Mucosa of descending colon (tissue), 3 donors: ENCODE measurements around the gene SMIM1. TPM values are rescaled to one million over a fixed set of nuclear protein-coding genes. Genes with fewer than 3 reads are reported as not detected.

Experiments used
- ATAC-seq: fragments of 200-7000 bp; cut with Tn5 transposase; one replicate; pipeline ENCODE4 v1.9.1; 2020; ENCODE audit warnings: mild to moderate bottlenecking, moderate library complexity
- DNase-seq, 3 donors: peaks; one replicate each; pipeline ENCODE4 v3.0.0-alpha.2; 2020
- H3K36me3 ChIP-seq: fragments of 200-600 bp; one replicate; pipeline ENCODE4 v1.8.0; 2021; ENCODE audit warnings: low read depth, mild to moderate bottlenecking
- H3K4me1 ChIP-seq: fragments of 200-600 bp; one replicate; pipeline ENCODE4 v1.8.0; 2021; ENCODE audit warnings: low read depth, mild to moderate bottlenecking
- H3K4me3 ChIP-seq: fragments of 200-600 bp; one replicate; pipeline ENCODE4 v1.8.0; 2021; ENCODE audit warnings: mild to moderate bottlenecking
- H3K9me3 ChIP-seq: fragments of 200-600 bp; one replicate; pipeline ENCODE4 v1.8.0; 2021; ENCODE audit warnings: mild to moderate bottlenecking
- intact Hi-C, 2 donors: fragments of 100-400 bp; cut with DNase I in 1 of 2; cut with micrococcal nuclease in 1 of 2; formaldehyde crosslinking; loops; one replicate each; pipeline versions ENCODE4 v1.11.0 to v1.11.1; 2022; cut with DNase I, micrococcal nuclease
- total RNA-seq, 3 donors: library from RNA; stranded (reverse); fragmentation: NEBNext Ultra II Directional in 2 of 3; extraction: Animal tissue kit (Norgen Biotek cat#: 25700) in 2 of 3; gene quantifications; one replicate each; pipeline versions ENCODE4 v1.2.1 to v1.2.4, GENCODE V29; 2021 to 2023
- TF ChIP-seq, protein P1 (sequence below): fragments of 200-600 bp; IDR thresholded peaks from one replicate; pipeline ENCODE4 v1.8.0; 2022; ENCODE audit warnings: antibody characterized with exemption, mild to moderate bottlenecking
- donor health status: DM: no; HTN: no; CAD: no; lungs with moderate emphysema.
- donor health status: DM: no; HTN: no; CAD: no.
- donor health status: DM: no; HTN: yes; CAD: no.

The SMIM1 gene
- total RNA-seq, 3 donors from 2014 or later: 1.6 to 16.1 (median 2.6) TPM

DNA sequence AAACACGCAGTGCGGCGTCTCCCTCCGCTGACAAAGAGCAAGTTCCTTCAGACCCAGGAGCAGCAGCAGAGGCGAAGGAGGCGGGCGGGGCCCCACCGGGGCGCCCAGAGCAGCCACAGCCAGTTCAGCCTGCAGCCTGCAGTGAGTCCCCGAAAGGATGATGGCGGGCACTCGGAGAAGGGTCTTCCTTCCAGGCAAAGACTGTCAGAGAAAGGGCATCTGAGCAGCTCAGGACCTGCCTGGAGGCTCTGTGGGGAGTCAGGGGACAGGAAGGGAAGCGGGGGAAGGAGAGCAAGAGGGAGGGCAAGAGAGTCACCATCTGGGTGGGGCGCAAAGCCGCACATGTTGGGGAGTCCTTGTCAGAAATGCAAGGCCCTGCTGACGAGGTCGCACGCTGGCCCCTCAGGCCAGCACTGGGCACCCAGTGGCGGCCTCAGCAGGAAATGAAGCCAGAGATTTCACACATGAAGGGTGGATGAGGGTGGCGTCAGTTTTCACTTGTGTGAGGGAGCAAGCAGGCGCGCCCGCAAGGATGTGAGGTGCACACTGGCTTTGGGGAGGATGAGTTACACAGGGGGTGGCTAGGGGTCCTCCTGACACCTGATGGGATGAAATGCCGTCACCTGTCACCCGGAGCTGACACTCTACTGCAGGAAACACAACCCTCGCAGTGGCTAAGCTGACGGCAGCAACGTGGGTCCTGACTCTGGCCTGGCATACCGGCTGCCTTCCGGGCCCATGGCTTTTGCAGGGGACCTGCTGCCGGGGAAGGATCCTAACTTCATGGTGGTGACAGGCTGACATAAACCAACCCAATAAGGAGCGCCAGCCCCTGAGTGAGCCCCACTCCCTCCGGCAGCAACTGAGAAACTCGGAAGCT is 17.1 kb downstream of the SMIM1 start:
- ATAC-seq: no peak
- intact Hi-C loops: no loop called here
- DNase-seq: peak in 1 of 3 donors; percentile 31
- peaks cover 13% of the 10 kb centered on the region for H3K4me1 ChIP-seq
- no peaks in the 10 kb centered on the region for H3K9me3 ChIP-seq
- H3K36me3 ChIP-seq: no peaks in the 10 kb centered on the region
- TF ChIP-seq, protein P1, sequence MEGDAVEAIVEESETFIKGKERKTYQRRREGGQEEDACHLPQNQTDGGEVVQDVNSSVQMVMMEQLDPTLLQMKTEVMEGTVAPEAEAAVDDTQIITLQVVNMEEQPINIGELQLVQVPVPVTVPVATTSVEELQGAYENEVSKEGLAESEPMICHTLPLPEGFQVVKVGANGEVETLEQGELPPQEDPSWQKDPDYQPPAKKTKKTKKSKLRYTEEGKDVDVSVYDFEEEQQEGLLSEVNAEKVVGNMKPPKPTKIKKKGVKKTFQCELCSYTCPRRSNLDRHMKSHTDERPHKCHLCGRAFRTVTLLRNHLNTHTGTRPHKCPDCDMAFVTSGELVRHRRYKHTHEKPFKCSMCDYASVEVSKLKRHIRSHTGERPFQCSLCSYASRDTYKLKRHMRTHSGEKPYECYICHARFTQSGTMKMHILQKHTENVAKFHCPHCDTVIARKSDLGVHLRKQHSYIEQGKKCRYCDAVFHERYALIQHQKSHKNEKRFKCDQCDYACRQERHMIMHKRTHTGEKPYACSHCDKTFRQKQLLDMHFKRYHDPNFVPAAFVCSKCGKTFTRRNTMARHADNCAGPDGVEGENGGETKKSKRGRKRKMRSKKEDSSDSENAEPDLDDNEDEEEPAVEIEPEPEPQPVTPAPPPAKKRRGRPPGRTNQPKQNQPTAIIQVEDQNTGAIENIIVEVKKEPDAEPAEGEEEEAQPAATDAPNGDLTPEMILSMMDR: no peak
- no peak overlapping the region for H3K4me3 ChIP-seq

DNA sequence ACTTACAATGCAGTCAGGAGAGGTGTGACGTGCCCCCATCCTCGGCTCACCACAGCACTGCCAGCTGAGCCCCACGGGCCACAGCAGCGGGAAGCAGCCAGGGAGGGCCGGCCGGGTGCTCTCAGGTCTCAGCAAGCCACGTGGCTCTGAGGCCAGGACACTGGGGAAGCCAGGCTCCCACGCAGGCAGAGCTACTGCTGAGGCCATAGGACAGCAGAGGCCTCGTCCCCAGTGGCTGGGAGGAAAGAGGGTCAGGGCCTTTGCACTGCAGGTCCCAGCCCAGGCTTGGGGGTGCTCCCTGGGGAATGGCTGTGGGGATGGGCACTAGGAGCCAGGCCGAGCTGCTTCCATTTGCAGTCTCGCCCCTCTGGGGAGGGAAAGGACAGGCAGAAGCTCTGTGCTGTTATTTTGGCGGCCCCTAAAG is 18.0 kb downstream of the SMIM1 start:
- H3K36me3 ChIP-seq: no peaks in the 10 kb centered on the region

DNA sequence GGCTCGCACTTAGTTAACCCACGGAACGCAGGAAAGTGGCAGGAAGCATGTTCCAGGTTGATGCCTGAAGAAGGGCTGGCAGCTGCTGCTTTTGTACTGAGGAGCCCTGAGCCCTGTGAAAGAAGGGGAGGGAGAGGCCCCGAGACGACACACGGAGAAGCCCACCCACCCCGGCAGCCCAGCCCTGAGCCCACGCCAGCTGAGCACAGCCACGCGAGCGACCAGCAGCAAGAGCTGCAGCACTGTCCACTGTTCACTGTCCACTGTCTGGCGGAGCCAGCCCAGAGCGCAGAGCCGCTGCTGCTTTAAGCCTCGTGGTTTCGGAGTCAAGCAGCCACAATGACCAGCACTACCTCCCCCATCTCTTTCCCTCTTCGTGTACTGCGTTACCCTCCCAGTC is 18.4 kb downstream of the SMIM1 start:
- H3K9me3 ChIP-seq: no peaks in the 10 kb centered on the region
- H3K4me1 ChIP-seq: peaks cover 23% of the 10 kb centered on the region
- no peak overlapping the region for H3K4me3 ChIP-seq
- no peaks in the 10 kb centered on the region for H3K36me3 ChIP-seq
- TF ChIP-seq, protein P1: no peak
- DNase-seq: peak in 1 of 3 donors; percentile 25
- ATAC-seq: no peak
- intact Hi-C loops: no loop called here

More for the DNA sequence above, 18.0 kb downstream of the SMIM1 start:
- H3K4me1 ChIP-seq: peaks cover 21% of the 10 kb centered on the region
- ATAC-seq: no peak
- no peaks in the 10 kb centered on the region for H3K9me3 ChIP-seq
- no peak overlapping the region for H3K4me3 ChIP-seq
- intact Hi-C loops: no loop called here
- TF ChIP-seq, protein P1: no peak
- DNase-seq: peak in 1 of 3 donors; percentile 29

DNA sequence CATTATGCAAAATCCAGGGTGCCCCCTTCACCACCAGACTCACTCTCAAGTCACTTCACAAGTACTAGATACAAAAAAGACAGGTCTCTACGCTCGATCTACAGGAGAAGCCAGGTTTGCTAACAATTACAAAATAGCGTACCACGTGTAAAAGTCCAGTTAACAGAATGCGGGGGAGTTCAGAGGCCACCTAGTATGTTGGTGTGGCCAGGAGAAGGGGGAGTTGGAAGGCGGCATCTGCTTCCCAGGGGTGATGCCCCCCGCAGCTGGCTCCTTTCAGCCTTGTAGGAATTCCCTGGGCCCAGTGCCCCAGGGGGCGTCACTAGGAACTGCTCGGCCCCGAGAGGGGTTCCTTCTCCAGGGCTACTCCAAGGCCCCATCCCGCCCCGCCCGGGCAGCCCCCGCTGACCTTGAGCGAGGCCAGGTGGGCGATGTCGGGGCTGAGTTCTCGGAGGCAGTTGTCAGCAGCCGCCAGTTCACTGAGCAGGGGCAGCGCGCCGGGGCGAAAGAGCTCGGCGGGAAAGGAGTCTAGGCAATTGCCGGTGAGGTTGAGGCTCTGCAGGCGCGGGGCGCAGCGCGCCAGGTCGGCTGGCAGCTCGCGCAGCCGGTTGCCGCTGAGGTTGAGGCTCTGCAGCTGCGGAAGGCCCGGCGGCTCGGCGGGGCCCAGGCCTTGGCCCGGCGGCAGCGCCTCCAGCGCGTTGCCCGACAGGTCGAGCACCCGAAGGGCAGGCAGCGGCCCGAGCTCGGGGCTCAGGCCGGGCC is 23.1 kb downstream of the SMIM1 start:
- Histone ChIP-seq H3K4me1 (peaks cover 26% of the 10 kb centered on the region), H3K9me3 (no peaks in the 10 kb centered on the region), H3K36me3 (no peaks in the 10 kb centered on the region), H3K4me3 (peak overlapping the region; percentile 95)
- DNase-seq (peak in 1 of 3 donors; percentile 53), ATAC-seq (no peak)
- intact Hi-C loops: no loop called here
- TF ChIP-seq, protein P1: no peak

DNA sequence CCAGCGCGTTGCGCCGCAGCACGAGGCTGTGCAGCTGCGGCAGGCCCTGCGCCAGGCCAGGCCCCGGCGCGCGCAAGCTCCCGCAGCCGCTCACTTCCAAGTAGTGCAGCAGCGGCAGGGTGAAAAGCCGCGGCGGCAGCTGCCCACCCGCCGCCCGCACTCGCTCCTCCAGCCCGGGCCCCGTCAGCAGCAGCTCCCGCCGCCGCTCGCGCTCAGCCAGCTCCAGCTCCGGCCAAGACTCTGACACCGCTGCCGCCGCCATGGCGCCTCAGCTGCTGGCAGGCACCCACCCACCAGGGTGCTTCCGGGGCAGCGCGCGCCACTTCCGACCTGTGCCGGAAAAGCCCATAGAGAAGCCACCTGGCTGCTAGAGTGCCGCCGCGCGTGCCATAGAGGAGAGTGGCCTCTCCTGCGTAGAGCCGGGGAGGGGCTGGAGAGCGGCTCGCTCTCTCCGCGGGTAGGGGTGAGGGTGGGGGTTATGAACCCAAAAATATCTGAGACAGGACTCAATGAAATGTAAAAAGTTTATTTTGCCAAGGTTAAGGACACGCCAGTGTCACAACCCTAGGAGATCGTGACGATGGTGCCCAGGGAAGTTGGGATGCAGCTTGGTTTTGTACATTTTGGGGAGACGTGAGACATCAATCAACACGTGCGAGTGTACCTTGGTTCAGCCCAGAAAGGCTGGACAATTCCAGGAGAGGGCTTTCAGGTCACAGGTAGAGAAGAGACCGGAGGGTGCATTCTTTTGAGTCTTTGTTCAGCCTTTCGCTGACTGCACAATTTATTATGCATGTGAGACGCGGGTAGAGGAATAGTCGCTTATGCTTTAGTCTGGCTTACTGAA is 23.9 kb downstream of the SMIM1 start, which contains the start of gene LRRC47:
TSS of gene LRRC47 (minus strand) at position 284 of the 847 bp plus-strand sequence. CDS start at position 262, 22 bp downstream.
- intact Hi-C loops: no loop called here
- ATAC-seq (peak; percentile 100), DNase-seq (peak; percentile 95 to 96 (median 96))
- TF ChIP-seq, protein P1: no peak
- Histone ChIP-seq H3K9me3 (no peaks in the 10 kb centered on the region), H3K4me3 (peak within 1 kb of the TSS; percentile 95), H3K4me1 (peaks cover 26% of the 10 kb centered on the region), H3K36me3 (no peaks in the 10 kb centered on the region)
